SK-N-SH (cell line): ENCODE data around the gene ADGRF5. TPM values are rescaled to one million over a fixed set of nuclear protein-coding genes. Genes with fewer than 3 reads are reported as not detected.

Experiments
- CTCF ChIA-PET: fragments of 300-600, 350-600 bp; formaldehyde crosslinking; extraction: SDS; loops from one replicate; lab custom pipeline; 2021; lab: Yijun Ruan, JAX
- POLR2A ChIA-PET: fragments of 350-600 bp; sonication (Branson Sonifier 250); formaldehyde crosslinking; extraction: SDS; loops from one replicate; lab custom pipeline; 2020; ENCODE audit warnings: antibody characterized with exemption, inconsistent platforms; lab: Yijun Ruan, JAX
- DNase-seq: peaks from one replicate; pipeline ENCODE4 v3.0.0; 2012
- H2AFZ ChIP-seq: fragments of 200-600 bp; sonication (generic); 2 replicates; pipeline ENCODE4 v1.8.1; 2016; ENCODE audit warnings: antibody characterized with exemption, mild to moderate bottlenecking, low read depth
- H3F3A ChIP-seq: fragments of 200-600 bp; sonication (generic); replicated peaks from 2 replicates; pipeline ENCODE3; 2016; ENCODE audit warnings: antibody characterized with exemption, mild to moderate bottlenecking; ENCODE audit not compliant: insufficient read depth
- H3K27ac ChIP-seq, 2 experiments: fragments of 200-500 bp in 1 of 2; fragments of 200-600 bp in 1 of 2; sonication (Bioruptor generic) in 1 of 2; sonication (generic), shearing (Covaris generic) in 1 of 2; 2 replicates each; pipeline versions ENCODE4 v1.5.1 to v1.6.1; 2014 to 2016; ENCODE audit warnings: low read depth in 2 of 2, inconsistent platforms in 1 of 2, low read length in 1 of 2, mild to moderate bottlenecking in 1 of 2, mixed read lengths in 1 of 2
- H3K27me3 ChIP-seq: fragments of 200-600 bp; sonication (generic), shearing (Covaris generic); 2 replicates; pipeline ENCODE4 v1.6.1; 2016; ENCODE audit warnings: mixed run types; ENCODE audit not compliant: insufficient read depth
- H3K36me3 ChIP-seq, 2 experiments: fragments of 200-500 bp in 1 of 2; fragments of 200-600 bp in 1 of 2; sonication (Bioruptor generic) in 1 of 2; sonication (generic) in 1 of 2; replicated peaks in 1 of 2; 2 replicates each; pipeline versions ENCODE3 to v1.5.1; 2014 to 2016; ENCODE audit warnings: low read length in 1 of 2, mild to moderate bottlenecking in 1 of 2; ENCODE audit not compliant: insufficient read depth in 2 of 2, control insufficient read depth in 1 of 2
- H3K4me1 ChIP-seq, 2 experiments: fragments of 200-500 bp in 1 of 2; fragments of 200-600 bp in 1 of 2; sonication (Bioruptor generic) in 1 of 2; sonication (generic), shearing (Covaris generic) in 1 of 2; 2 replicates each; pipeline versions ENCODE4 v1.5.1 to v1.6.1; 2014 to 2016; ENCODE audit warnings: low read depth in 1 of 2, low read length in 1 of 2, mixed run types in 1 of 2; ENCODE audit not compliant: insufficient read depth in 2 of 2, control insufficient read depth in 1 of 2
- H3K4me2 ChIP-seq: fragments of 200-600 bp; sonication (generic), shearing (Covaris generic); 2 replicates; pipeline ENCODE4 v1.6.1; 2017; ENCODE audit warnings: mixed run types
- H3K4me3 ChIP-seq, 2 experiments: fragments of 200-500 bp in 1 of 2; fragments of 200-600 bp in 1 of 2; sonication (Bioruptor generic) in 1 of 2; sonication (generic), shearing (Covaris generic) in 1 of 2; 2 replicates each; pipeline versions ENCODE4 v1.5.1 to v1.8.1; 2014 to 2016; ENCODE audit warnings: low read depth in 2 of 2, inconsistent platforms in 1 of 2, low read length in 1 of 2, mild to moderate bottlenecking in 1 of 2, mixed read lengths in 1 of 2, moderate library complexity in 1 of 2
- H3K79me2 ChIP-seq: fragments of 200-600 bp; sonication (generic); 2 replicates; pipeline ENCODE4 v1.8.1; 2017; ENCODE audit warnings: mild to moderate bottlenecking; ENCODE audit not compliant: insufficient read depth
- H3K9ac ChIP-seq: fragments of 200-600 bp; sonication (generic); 2 replicates; pipeline ENCODE4 v1.6.1; 2017; ENCODE audit warnings: mixed run types
- H3K9me2 ChIP-seq: fragments of 200-600 bp; sonication (generic); 2 replicates; pipeline ENCODE4 v1.6.1; 2017; ENCODE audit warnings: mixed run types
- H3K9me3 ChIP-seq: fragments of 200-600 bp; sonication (generic); 2 replicates; pipeline ENCODE4 v1.6.1; 2017; ENCODE audit warnings: mixed run types, mild to moderate bottlenecking, moderate library complexity
- H4K20me1 ChIP-seq: fragments of 200-600 bp; sonication (generic); 2 replicates; pipeline ENCODE4 v1.6.1; 2017; ENCODE audit warnings: mild to moderate bottlenecking, mixed run types; ENCODE audit not compliant: insufficient read depth
- CHD2 ChIP-seq: fragments of 150-350 bp; IDR thresholded peaks from 2 replicates; pipeline ENCODE4 v1.6.1; 2018; ENCODE audit warnings: low read length; ENCODE audit not compliant: partially characterized antibody
- EP300 ChIP-seq, 2 experiments: IDR thresholded peaks; 2 replicates each; pipeline versions ENCODE4 v1.4.0 to v1.6.1; 2012; ENCODE audit warnings: borderline replicate concordance in 1 of 2, low read depth in 1 of 2, low read length in 1 of 2
- EZH2phosphoT487 ChIP-seq: fragments of 200-600 bp; sonication (generic); IDR thresholded peaks from 2 replicates; pipeline ENCODE4 v1.6.1; 2017; ENCODE audit warnings: low read depth, mixed run types, mild to moderate bottlenecking, antibody characterized with exemption, moderate library complexity, borderline replicate concordance
- FOSL2 ChIP-seq: IDR thresholded peaks from 2 replicates; pipeline ENCODE4 v1.4.0; 2012; ENCODE audit warnings: low read depth, mild to moderate bottlenecking, moderate library complexity, borderline replicate concordance
- GATA2 ChIP-seq: sonication (generic); formaldehyde crosslinking; IDR thresholded peaks from 2 replicates; pipeline ENCODE4 v1.5.0; 2020; ENCODE audit warnings: mild to moderate bottlenecking, missing genetic modification reagents
- JUND ChIP-seq: IDR thresholded peaks from 2 replicates; pipeline ENCODE4 v1.4.0; 2012
- MEF2A ChIP-seq: IDR thresholded peaks from 2 replicates; pipeline ENCODE4 v1.4.0; 2012; ENCODE audit warnings: low read depth, borderline replicate concordance
- MXI1 ChIP-seq: IDR thresholded peaks from 2 replicates; pipeline ENCODE4 v1.6.1; 2012; ENCODE audit warnings: mild to moderate bottlenecking, low read depth, low read length, improper control_type of control experiment
- NFIC ChIP-seq: IDR thresholded peaks from 2 replicates; pipeline ENCODE4 v1.4.0; 2012; ENCODE audit warnings: borderline replicate concordance
- RFX5 ChIP-seq: IDR thresholded peaks from 2 replicates; pipeline ENCODE4 v1.6.1; 2012; ENCODE audit warnings: mild to moderate bottlenecking, improper control_type of control experiment, low read length
- RXRA ChIP-seq: IDR thresholded peaks from 2 replicates; pipeline ENCODE4 v1.4.0; 2012; ENCODE audit warnings: low read depth, mild to moderate bottlenecking, borderline replicate concordance
- SIN3A ChIP-seq: IDR thresholded peaks from 2 replicates; pipeline ENCODE4 v1.6.1; 2012; ENCODE audit warnings: low read depth, mild to moderate bottlenecking, low read length, moderate library complexity, borderline replicate concordance
- TAF1 ChIP-seq: IDR thresholded peaks from 2 replicates; pipeline ENCODE4 v1.6.1; 2012; ENCODE audit warnings: low read depth, mild to moderate bottlenecking, low read length, moderate library complexity, borderline replicate concordance
- TCF12 ChIP-seq: IDR thresholded peaks from 2 replicates; pipeline ENCODE4 v1.4.0; 2012
- TEAD4 ChIP-seq: IDR thresholded peaks from 2 replicates; pipeline ENCODE4 v1.4.0; 2012; ENCODE audit warnings: mild to moderate bottlenecking, borderline replicate concordance; ENCODE audit not compliant: insufficient read depth
- YY1 ChIP-seq: IDR thresholded peaks from 2 replicates; pipeline ENCODE4 v1.4.0; 2012; ENCODE audit warnings: low read depth, mild to moderate bottlenecking
- WGBS: methylation state at CpG from one replicate; pipeline ENCODE4 v1.1.6; 2017; ENCODE audit warnings: low lambda C conversion rate; 5-methylcytosine and 5-hydroxymethylcytosine counted together
- polyA plus RNA-seq, 3 experiments: library from polyadenylated mRNA; depleted of rRNA; stranded (reverse); fragments of >200 nt; gene quantifications; 2 replicates each; pipeline ENCODE4 v1.2.3, GENCODE V29; 2012
- TF ChIP-seq, protein P1 (sequence below): IDR thresholded peaks from 2 replicates; pipeline ENCODE4 v1.4.0; 2012; ENCODE audit warnings: low read depth, borderline replicate concordance
- TF ChIP-seq, protein P2 (sequence below): fragments of 150-350 bp; IDR thresholded peaks from 2 replicates; pipeline ENCODE4 v1.6.1; 2017; ENCODE audit warnings: antibody characterized with exemption, low read length, low read depth, borderline replicate concordance
- TF ChIP-seq, protein P3 (sequence below): IDR thresholded peaks from 2 replicates; pipeline ENCODE4; 2012
- TF ChIP-seq, protein P4 (sequence below): IDR thresholded peaks from 2 replicates; pipeline ENCODE4 v1.4.0; 2012; ENCODE audit warnings: low read depth, borderline replicate concordance
- TF ChIP-seq, protein P5 (sequence below): IDR thresholded peaks from 2 replicates; pipeline ENCODE4 v1.4.0; 2012; ENCODE audit warnings: low read depth

ADGRF5 gene
- polyA plus RNA-seq, 1 of the 3 experiments (the other 2 are of a cell fraction), result 0.02 TPM

DNA sequence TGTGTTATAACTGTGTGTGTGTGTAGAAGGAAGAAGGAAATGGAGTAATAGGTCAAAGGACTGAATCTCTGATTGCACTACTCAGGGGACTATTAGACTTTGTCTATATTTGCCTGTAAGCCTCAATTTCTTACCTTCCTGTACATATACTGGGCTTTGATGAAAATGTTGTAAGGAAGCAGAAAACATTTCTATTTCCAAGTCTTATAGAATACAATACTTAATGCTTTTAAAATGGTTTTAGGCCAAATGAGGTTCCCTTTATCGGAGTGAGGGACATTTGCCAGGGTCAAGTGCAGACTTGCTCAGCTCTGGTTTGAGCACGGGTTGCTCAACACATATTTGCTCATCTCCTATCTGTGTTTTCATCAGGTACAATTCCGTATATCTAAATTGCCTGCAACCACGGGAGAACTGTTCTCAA, 100.3 kb downstream of the ADGRF5 start (continued):
- TF ChIP-seq, protein P1, sequence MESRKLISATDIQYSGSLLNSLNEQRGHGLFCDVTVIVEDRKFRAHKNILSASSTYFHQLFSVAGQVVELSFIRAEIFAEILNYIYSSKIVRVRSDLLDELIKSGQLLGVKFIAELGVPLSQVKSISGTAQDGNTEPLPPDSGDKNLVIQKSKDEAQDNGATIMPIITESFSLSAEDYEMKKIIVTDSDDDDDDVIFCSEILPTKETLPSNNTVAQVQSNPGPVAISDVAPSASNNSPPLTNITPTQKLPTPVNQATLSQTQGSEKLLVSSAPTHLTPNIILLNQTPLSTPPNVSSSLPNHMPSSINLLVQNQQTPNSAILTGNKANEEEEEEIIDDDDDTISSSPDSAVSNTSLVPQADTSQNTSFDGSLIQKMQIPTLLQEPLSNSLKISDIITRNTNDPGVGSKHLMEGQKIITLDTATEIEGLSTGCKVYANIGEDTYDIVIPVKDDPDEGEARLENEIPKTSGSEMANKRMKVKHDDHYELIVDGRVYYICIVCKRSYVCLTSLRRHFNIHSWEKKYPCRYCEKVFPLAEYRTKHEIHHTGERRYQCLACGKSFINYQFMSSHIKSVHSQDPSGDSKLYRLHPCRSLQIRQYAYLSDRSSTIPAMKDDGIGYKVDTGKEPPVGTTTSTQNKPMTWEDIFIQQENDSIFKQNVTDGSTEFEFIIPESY, result no peak
- TF ChIP-seq GATA2 (no peak), CHD2 (no peak)
- TF ChIP-seq, all 33 proteins: peak for 0

DNA sequence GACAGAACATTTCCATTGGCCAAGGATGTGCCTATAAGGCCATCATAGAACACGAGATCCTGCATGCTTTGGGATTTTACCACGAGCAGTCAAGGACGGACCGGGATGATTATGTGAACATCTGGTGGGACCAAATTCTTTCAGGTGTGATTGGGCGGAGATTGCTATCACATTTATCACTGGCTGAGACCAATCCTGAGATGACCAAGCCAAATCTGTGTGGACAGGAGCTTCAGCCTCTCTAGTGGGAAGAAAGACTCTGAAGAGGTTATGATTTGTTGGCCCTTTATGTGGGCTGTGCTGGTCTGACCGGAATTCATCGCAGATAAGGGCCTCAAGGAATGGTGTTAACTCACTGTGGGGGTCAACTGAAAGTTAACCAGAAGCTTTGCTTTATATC, 102.2 kb downstream of the ADGRF5 start:
- ChIA-PET POLR2A (no interaction called here), CTCF (no interaction called here)
- Histone ChIP-seq H3F3A (no peaks in the 10 kb centered on the region), H2AFZ (no peak overlapping the region), H3K4me3 (no peak overlapping the region), H3K4me2 (no peak overlapping the region), H3K4me1 (no peaks in the 10 kb centered on the region), H3K79me2 (no peaks in the 10 kb centered on the region), H3K36me3 (no peaks in the 10 kb centered on the region), H4K20me1 (no peaks in the 10 kb centered on the region), H3K9me3 (no peaks in the 10 kb centered on the region), H3K9ac (no peak overlapping the region), H3K27ac (no peak overlapping the region), H3K9me2 (no peaks in the 10 kb centered on the region), H3K27me3 (no peaks in the 10 kb centered on the region; the same call in 1 of the 2 replicates)
- TF ChIP-seq TCF12 (no peak), NFIC (no peak), TEAD4 (no peak), YY1 (no peak), TAF1 (no peak), MXI1 (no peak), CHD2 (no peak), GATA2 (no peak), MEF2A (no peak)
- TF ChIP-seq, protein P2, sequence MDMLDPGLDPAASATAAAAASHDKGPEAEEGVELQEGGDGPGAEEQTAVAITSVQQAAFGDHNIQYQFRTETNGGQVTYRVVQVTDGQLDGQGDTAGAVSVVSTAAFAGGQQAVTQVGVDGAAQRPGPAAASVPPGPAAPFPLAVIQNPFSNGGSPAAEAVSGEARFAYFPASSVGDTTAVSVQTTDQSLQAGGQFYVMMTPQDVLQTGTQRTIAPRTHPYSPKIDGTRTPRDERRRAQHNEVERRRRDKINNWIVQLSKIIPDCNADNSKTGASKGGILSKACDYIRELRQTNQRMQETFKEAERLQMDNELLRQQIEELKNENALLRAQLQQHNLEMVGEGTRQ, result no peak
- TF ChIP-seq, protein P3, sequence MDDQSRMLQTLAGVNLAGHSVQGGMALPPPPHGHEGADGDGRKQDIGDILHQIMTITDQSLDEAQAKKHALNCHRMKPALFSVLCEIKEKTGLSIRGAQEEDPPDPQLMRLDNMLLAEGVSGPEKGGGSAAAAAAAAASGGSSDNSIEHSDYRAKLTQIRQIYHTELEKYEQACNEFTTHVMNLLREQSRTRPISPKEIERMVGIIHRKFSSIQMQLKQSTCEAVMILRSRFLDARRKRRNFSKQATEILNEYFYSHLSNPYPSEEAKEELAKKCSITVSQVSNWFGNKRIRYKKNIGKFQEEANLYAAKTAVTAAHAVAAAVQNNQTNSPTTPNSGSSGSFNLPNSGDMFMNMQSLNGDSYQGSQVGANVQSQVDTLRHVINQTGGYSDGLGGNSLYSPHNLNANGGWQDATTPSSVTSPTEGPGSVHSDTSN, result no peak
- 3% methylated on average over 7 of the region's 7 CpGs for WGBS
- DNase-seq, result no peak

DNA sequence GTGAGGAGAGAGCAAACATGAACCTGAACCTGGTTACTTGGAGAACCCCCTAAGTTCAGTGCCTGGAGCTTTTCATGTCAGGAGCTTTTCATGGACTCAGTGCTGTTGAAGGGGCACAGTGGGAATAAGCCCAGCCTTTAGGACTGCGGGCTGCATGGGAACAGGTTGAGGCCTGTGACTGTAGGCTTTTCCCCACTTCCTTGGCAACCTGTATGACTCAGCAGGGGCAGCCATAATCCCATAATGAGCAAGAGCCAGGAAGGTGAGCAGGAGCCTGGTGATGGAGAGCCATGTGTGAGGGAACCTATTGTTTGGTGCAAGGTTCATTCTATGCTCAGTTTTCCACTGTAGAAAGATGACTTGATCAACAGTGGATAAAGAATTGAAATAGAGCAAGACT, 105.1 kb downstream of the ADGRF5 start:
- ChIA-PET POLR2A (no interaction called here), CTCF (no interaction called here)
- no peak overlapping the region for H2AFZ ChIP-seq
- no peak overlapping the region for H3K9ac ChIP-seq
- TF ChIP-seq FOSL2 (no peak), EP300 (IDR thresholded peaks at IDR 0.05; ENCODE audit: borderline replicate concordance in 1 of 2, low read depth in 1 of 2, low read length in 1 of 2) (no peak), RXRA (no peak), EZH2phosphoT487 (no peak), SIN3A (no peak), RFX5 (no peak), JUND (no peak)
- TF ChIP-seq, protein P4, sequence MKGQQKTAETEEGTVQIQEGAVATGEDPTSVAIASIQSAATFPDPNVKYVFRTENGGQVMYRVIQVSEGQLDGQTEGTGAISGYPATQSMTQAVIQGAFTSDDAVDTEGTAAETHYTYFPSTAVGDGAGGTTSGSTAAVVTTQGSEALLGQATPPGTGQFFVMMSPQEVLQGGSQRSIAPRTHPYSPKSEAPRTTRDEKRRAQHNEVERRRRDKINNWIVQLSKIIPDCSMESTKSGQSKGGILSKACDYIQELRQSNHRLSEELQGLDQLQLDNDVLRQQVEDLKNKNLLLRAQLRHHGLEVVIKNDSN, result no peak
- TF ChIP-seq, protein P5, sequence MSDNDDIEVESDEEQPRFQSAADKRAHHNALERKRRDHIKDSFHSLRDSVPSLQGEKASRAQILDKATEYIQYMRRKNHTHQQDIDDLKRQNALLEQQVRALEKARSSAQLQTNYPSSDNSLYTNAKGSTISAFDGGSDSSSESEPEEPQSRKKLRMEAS, result no peak
- no peak overlapping the region for H3K4me3 ChIP-seq
- no peak overlapping the region for H3K27ac ChIP-seq
- no peak for DNase-seq
- no peaks in the 10 kb centered on the region for H3K79me2 ChIP-seq
- H4K20me1 ChIP-seq, result no peaks in the 10 kb centered on the region
- H3K4me2 ChIP-seq, result no peak overlapping the region
- H3K4me1 ChIP-seq, result no peaks in the 10 kb centered on the region
- no peaks in the 10 kb centered on the region; the same call in 1 of the 2 replicates for H3K27me3 ChIP-seq
- H3K9me2 ChIP-seq, result no peaks in the 10 kb centered on the region
- no peaks in the 10 kb centered on the region for H3K9me3 ChIP-seq
- 0% methylated on average over 1 of the region's 1 CpG for WGBS
- H3K36me3 ChIP-seq, result no peaks in the 10 kb centered on the region
- H3F3A ChIP-seq, result no peaks in the 10 kb centered on the region
